Measurements from ENCODE around the gene BTBD2.

The BTBD2 gene

GRCh38 chr19:1935484-1936208, 79.9 kb downstream of the BTBD2 start:
- no peak for DNase-seq
- Histone ChIP-seq H3K9me3 (no peaks in the 10 kb centered on the region), H3K36me3 (no peaks in the 10 kb centered on the region), H3K27me3 (peaks cover 0 to 26% of the 10 kb centered on the region in 2 donors), H3K4me1 (peaks cover 0 to 11% (median 7%) of the 10 kb centered on the region in 4 donors), H3K27ac (no peak overlapping the region), H3K4me3 (no peak overlapping the region)
- intact Hi-C loops (cut with DNase I; ENCODE audit: low total_unique reads): no loop called here
- TF ChIP-seq CTCF (IDR thresholded peaks at IDR 0.05): no peak
